H9 (cell line): Measurements from ENCODE around the gene DPP7. TPM values are rescaled to one million over a fixed set of nuclear protein-coding genes. Genes with fewer than 3 reads are reported as not detected.

Experiments
- DNase-seq: peaks from one replicate; pipeline ENCODE4 v3.0.0-alpha.2; 2017
- H2AFZ ChIP-seq: one replicate; pipeline ENCODE4 v1.6.1; 2013; ENCODE audit warnings: mild to moderate bottlenecking, low read length, control low read depth, moderate library complexity
- H2AK5ac ChIP-seq: 2 replicates; pipeline ENCODE4 v1.6.1; 2013; ENCODE audit warnings: low read length, control low read depth, mixed read lengths; ENCODE audit not compliant: insufficient read length
- H2BK120ac ChIP-seq: one replicate; pipeline ENCODE4 v1.6.1; 2013; ENCODE audit warnings: low read depth, mild to moderate bottlenecking, low read length, control low read depth, inconsistent platforms; ENCODE audit not compliant: poor library complexity, severe bottlenecking
- H2BK12ac ChIP-seq: 2 replicates; pipeline ENCODE4 v1.6.1; 2013; ENCODE audit warnings: low read length, control low read depth, mixed read lengths, low read depth; ENCODE audit not compliant: insufficient read length
- H2BK15ac ChIP-seq: 2 replicates; pipeline ENCODE4 v1.6.1; 2013; ENCODE audit warnings: low read depth, low read length, control low read depth
- H2BK20ac ChIP-seq: one replicate; pipeline ENCODE4 v1.6.1; 2013; ENCODE audit warnings: low read depth, mild to moderate bottlenecking, low read length, control low read depth, inconsistent platforms; ENCODE audit not compliant: poor library complexity, severe bottlenecking
- H2BK5ac ChIP-seq: 2 replicates; pipeline ENCODE4 v1.6.1; 2013; ENCODE audit warnings: low read length, control low read depth, mixed read lengths; ENCODE audit not compliant: insufficient read length
- H3K14ac ChIP-seq: 2 replicates; pipeline ENCODE4 v1.6.1; 2013; ENCODE audit warnings: low read length, control low read depth; ENCODE audit not compliant: insufficient read depth
- H3K18ac ChIP-seq: 2 replicates; pipeline ENCODE4 v1.6.1; 2013; ENCODE audit warnings: low read depth, mild to moderate bottlenecking, mixed read lengths, low read length, control low read depth; ENCODE audit not compliant: insufficient read length
- H3K23ac ChIP-seq: 2 replicates; pipeline ENCODE4 v1.6.1; 2013; ENCODE audit warnings: low read length, control low read depth, mixed read lengths, low read depth; ENCODE audit not compliant: insufficient read length
- H3K23me2 ChIP-seq: 2 replicates; pipeline ENCODE4 v1.6.1; 2013; ENCODE audit warnings: low read depth, mild to moderate bottlenecking, mixed read lengths, low read length, control low read depth; ENCODE audit not compliant: insufficient read length, poor library complexity, severe bottlenecking
- H3K27ac ChIP-seq: 2 replicates; pipeline ENCODE4 v1.5.1; 2013; ENCODE audit warnings: low read length, control low read depth, mixed read lengths, low read depth; ENCODE audit not compliant: insufficient read length
- H3K27me3 ChIP-seq: 2 replicates; pipeline ENCODE4 v1.6.1; 2013; ENCODE audit warnings: low read length, control low read depth, inconsistent platforms; ENCODE audit not compliant: insufficient read depth
- H3K4ac ChIP-seq: 2 replicates; pipeline ENCODE4 v1.6.1; 2013; ENCODE audit warnings: low read depth, mild to moderate bottlenecking, control low read depth, inconsistent platforms, low read length, moderate library complexity
- H3K4me1 ChIP-seq: 2 replicates; pipeline ENCODE4 v1.6.1; 2013; ENCODE audit warnings: low read length, control low read depth, inconsistent platforms; ENCODE audit not compliant: insufficient read depth
- H3K4me2 ChIP-seq: 2 replicates; pipeline ENCODE4 v1.6.1; 2013; ENCODE audit warnings: low read length, control low read depth, mixed read lengths; ENCODE audit not compliant: insufficient read length, insufficient read depth
- H3K56ac ChIP-seq: 2 replicates; pipeline ENCODE4 v1.6.1; 2013; ENCODE audit warnings: low read depth, mild to moderate bottlenecking, mixed read lengths, low read length, control low read depth; ENCODE audit not compliant: insufficient read length
- H3K79me1 ChIP-seq: 2 replicates; pipeline ENCODE4 v1.6.1; 2013; ENCODE audit warnings: low read depth, mild to moderate bottlenecking, moderate library complexity, low read length, control low read depth, inconsistent platforms; ENCODE audit not compliant: insufficient read depth, poor library complexity, severe bottlenecking
- H3K79me2 ChIP-seq: 2 replicates; pipeline ENCODE4 v1.6.1; 2013; ENCODE audit warnings: low read length, control low read depth, inconsistent platforms; ENCODE audit not compliant: insufficient read depth
- H3K9ac ChIP-seq: 2 replicates; pipeline ENCODE4 v1.6.1; 2013; ENCODE audit warnings: low read length, control low read depth, mixed read lengths; ENCODE audit not compliant: insufficient read length; ENCODE audit errors: extremely low read depth
- H3K9me3 ChIP-seq: one replicate; pipeline ENCODE4 v1.6.1; 2013; ENCODE audit warnings: low read depth, low read length, inconsistent platforms; ENCODE audit not compliant: control insufficient read depth
- H3T11ph ChIP-seq: one replicate; pipeline ENCODE4 v1.6.1; 2013; ENCODE audit warnings: mild to moderate bottlenecking, low read length, control low read depth, inconsistent platforms
- H4K20me1 ChIP-seq: one replicate; pipeline ENCODE4 v1.6.1; 2013; ENCODE audit not compliant: control insufficient read depth, insufficient read length, insufficient read depth
- H4K5ac ChIP-seq: 2 replicates; pipeline ENCODE4 v1.6.1; 2013; ENCODE audit warnings: low read depth, mild to moderate bottlenecking, mixed read lengths, low read length, control low read depth; ENCODE audit not compliant: insufficient read length
- H4K8ac ChIP-seq: replicated peaks from 2 replicates; pipeline ENCODE4 v1.6.1; 2013; ENCODE audit warnings: low read length, control low read depth, mixed read lengths, low read depth; ENCODE audit not compliant: insufficient read length
- H4K91ac ChIP-seq: 2 replicates; pipeline ENCODE4 v1.6.1; 2013; ENCODE audit warnings: low read depth, mild to moderate bottlenecking, moderate library complexity, mixed read lengths, low read length, control low read depth; ENCODE audit not compliant: insufficient read length
- H3K27ac Mint-ChIP-seq, 3 experiments: 2 replicates in 2 of 3; 3 replicates in 1 of 3; pipeline ENCODE4 v1.8.0; 2020 to 2021; ENCODE audit warnings: mixed read lengths in 3 of 3, mild to moderate bottlenecking in 1 of 3, moderate library complexity in 1 of 3
- H3K27me3 Mint-ChIP-seq: 2 replicates; pipeline ENCODE4 v1.8.0; 2021; ENCODE audit warnings: low read depth, mild to moderate bottlenecking, moderate library complexity, mixed read lengths
- H3K36me3 Mint-ChIP-seq, 3 experiments: 2 replicates in 2 of 3; 3 replicates in 1 of 3; pipeline ENCODE4 v1.8.0; 2020 to 2021; ENCODE audit warnings: low read depth in 3 of 3, mixed read lengths in 3 of 3; ENCODE audit not compliant: insufficient read depth in 1 of 3
- H3K4me1 Mint-ChIP-seq, 2 experiments: 2 replicates each; pipeline ENCODE4 v1.8.0; 2020; ENCODE audit warnings: mixed read lengths in 2 of 2
- H3K4me3 Mint-ChIP-seq, 2 experiments: 2 replicates in 1 of 2; 3 replicates in 1 of 2; pipeline ENCODE4 v1.8.0; 2020 to 2021; ENCODE audit warnings: mild to moderate bottlenecking in 2 of 2, mixed read lengths in 2 of 2, moderate library complexity in 1 of 2
- H3K9me3 Mint-ChIP-seq, 2 experiments: 2 replicates in 1 of 2; 3 replicates in 1 of 2; pipeline ENCODE4 v1.8.0; 2020; ENCODE audit warnings: mild to moderate bottlenecking in 2 of 2, mixed read lengths in 2 of 2, moderate library complexity in 1 of 2
- CTCF ChIP-seq: fragments of 200-600 bp; sonication (generic); conservative IDR thresholded peaks from 3 replicates; pipeline ENCODE4 v1.8.0; 2021; ENCODE audit warnings: antibody characterized with exemption, mild to moderate bottlenecking
- WGBS: extraction: QIAGEN DNeasy Blood & Tissue Kit; methylation state at CpG from one replicate; pipeline ENCODE4 v1.1.7; 2013; ENCODE audit warnings: missing lambda C conversion rate, low lambda C conversion rate, mixed read lengths; ENCODE audit not compliant: insufficient read length; ENCODE audit errors: extremely low coverage; 5-methylcytosine and 5-hydroxymethylcytosine counted together
- total RNA-seq: library from RNA; stranded (reverse); gene quantifications from 2 replicates; pipeline ENCODE4 v1.2.1, GENCODE V29; 2021

The DPP7 gene
- total RNA-seq, 1 experiment from 2014 or later: 29.4 TPM

- no peaks in the 10 kb centered on the region for H3K79me2 ChIP-seq
- H3K79me1 ChIP-seq: no peaks in the 10 kb centered on the region
- peak; percentile 84 for DNase-seq
- H3K27me3 Mint-ChIP-seq: peaks cover 2% of the 10 kb centered on the region; the same call in 1 of the 2 replicates
- no peak overlapping the region for H3K4me2 ChIP-seq
- no peak overlapping the region for H3K27ac ChIP-seq
- H3K27ac Mint-ChIP-seq: no peak overlapping the region
- H4K5ac ChIP-seq: no peak overlapping the region
- H3K36me3 Mint-ChIP-seq: peaks cover 0 to 5% (median 4%) of the 10 kb centered on the region in 3 experiments; a peak in 4 of 7 replicates
- H2BK20ac ChIP-seq: no peak overlapping the region
- WGBS: no CpG with 5 or more reads among the region's 55 CpGs
- no peaks in the 10 kb centered on the region for H3K9me3 ChIP-seq
- H3K56ac ChIP-seq: no peak overlapping the region
- no peak overlapping the region for H3K23ac ChIP-seq
- H3K27me3 ChIP-seq: no peaks in the 10 kb centered on the region
- H3K9me3 Mint-ChIP-seq: no peaks in the 10 kb centered on the region
- no peak overlapping the region for H4K91ac ChIP-seq
- no peaks in the 10 kb centered on the region for H3K4me1 ChIP-seq
- H3K4me1 Mint-ChIP-seq: peaks cover 8 to 16% of the 10 kb centered on the region in 2 experiments
- no peak overlapping the region for H3K9ac ChIP-seq
- H3K4ac ChIP-seq: no peak overlapping the region
- H3K4me3 Mint-ChIP-seq: no peak overlapping the region
- H4K8ac ChIP-seq: no peak overlapping the region
- no peaks in the 10 kb centered on the region for H3K23me2 ChIP-seq
- no peak overlapping the region for H2BK120ac ChIP-seq
- no peak overlapping the region for H3T11ph ChIP-seq
- no peak overlapping the region for H2BK12ac ChIP-seq
- no peak overlapping the region for H3K18ac ChIP-seq
- H2BK5ac ChIP-seq: no peak overlapping the region
- H4K20me1 ChIP-seq: peaks cover 4% of the 10 kb centered on the region
- H2AK5ac ChIP-seq: no peak overlapping the region
- H2BK15ac ChIP-seq: no peak overlapping the region
- TF ChIP-seq CTCF: peak; percentile 93
- no peak overlapping the region for H3K14ac ChIP-seq
- no peak overlapping the region for H2AFZ ChIP-seq
Observed at GRCh38 chr9:137064027-137064879, 50.3 kb downstream of the DPP7 start.
